ENCODE data around the gene PRDX3.

The PRDX3 gene

DNA sequence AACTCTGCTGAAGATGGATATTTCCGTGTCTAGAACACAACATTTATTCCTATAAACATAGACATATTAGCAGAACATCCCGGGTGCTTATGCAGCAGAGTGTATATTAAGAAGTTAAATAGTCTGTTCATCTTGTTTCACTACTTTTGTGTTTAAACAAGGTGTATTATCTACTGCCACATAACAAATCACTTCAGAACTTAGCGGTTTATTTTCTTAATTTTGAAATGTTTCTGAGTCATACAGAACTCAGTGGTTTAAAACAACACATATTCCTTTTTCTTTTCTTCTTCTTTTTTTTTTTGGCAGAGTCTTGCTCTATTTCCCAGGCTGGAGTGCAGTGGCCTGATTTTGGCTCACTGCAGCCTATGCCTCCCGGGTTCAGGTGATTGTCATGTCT lies 48.9 kb downstream of the PRDX3 start:
- no peak for DNase-seq (ENCODE audit: low read depth)

DNA sequence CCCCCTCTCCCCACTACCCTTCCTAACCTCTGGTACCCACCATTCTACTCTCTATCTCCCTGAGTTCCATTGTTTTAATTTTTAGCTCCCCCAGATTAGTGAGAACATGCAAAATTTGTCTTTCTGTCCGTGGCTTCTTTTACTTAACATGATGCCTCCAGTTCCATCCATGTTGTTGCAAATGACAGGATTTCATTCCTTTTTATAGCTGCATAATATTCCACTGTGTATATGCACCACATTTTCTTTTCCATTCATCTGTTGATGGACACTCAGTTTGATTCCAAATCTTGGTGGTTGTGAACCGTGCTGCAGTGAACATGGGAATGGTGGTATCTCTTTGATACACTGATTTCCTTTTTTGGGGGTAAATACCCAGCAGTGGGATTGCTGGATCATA lies 52.7 kb downstream of the PRDX3 start:
- DNase-seq (ENCODE audit: low read depth): no peak

DNA sequence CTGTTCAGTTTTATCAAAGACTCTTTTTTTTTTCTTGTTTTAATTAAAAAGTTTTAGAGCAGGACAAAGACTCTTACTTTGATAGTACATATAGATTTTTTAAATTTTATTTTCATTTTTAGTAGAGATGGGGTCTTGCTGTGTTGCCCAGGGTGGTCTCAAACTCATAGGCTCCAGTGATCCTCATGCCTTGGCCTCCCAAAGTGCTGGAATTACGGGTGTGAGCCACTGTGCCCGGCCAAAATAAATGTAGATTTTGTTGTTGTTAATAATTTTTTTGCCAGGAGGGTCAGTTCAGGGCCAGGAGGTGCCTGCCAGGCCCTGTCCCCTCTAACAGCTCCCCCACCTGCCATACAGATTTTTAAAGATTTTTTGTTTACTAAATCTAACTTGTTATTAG lies 57.7 kb downstream of the PRDX3 start:
- DNase-seq (ENCODE audit: low read depth): no peak

DNA sequence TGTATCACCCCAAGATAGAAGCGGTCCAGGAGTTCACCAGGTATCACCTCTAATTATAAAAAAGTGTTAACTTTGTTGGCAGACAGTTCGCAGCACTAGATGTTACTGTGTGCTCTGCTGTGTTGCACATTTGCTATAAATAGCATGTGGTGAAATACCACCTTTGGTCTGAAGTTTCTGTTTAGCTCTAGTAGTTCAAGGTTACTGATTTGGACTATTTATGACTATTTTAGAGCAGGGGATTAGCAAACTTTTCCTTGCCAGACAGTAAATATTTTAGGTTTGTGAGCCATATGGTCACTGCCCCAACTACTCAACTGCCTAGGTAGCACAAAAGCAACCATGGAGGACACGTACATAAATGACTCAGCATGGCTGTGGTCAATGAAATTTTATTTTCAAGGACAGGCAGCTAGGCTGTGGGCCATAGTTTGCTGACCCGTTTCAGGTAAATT lies 58.2 kb downstream of the PRDX3 start:
- DNase-seq (ENCODE audit: low read depth): no peak

DNA sequence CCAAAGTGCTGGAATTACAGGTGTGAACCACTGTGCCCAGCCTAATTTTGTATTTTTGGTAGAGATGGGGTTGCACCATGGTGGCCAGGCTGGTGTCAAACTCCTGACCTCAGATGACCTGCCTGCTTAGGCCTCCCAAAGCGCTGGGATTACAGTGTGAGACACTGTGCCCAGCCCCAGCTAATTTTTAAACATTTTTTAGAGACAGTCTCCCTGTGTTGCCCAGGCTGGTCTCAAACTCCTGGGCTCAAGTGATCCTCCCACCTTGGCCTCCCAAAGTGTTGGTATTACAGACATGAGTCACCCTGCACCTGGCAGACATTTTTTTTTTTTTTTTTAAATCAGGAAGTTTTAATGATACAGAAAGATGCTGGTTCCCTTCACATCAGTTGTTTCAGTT lies 59.2 kb downstream of the PRDX3 start:
- no peak for DNase-seq (ENCODE audit: low read depth)

DNA sequence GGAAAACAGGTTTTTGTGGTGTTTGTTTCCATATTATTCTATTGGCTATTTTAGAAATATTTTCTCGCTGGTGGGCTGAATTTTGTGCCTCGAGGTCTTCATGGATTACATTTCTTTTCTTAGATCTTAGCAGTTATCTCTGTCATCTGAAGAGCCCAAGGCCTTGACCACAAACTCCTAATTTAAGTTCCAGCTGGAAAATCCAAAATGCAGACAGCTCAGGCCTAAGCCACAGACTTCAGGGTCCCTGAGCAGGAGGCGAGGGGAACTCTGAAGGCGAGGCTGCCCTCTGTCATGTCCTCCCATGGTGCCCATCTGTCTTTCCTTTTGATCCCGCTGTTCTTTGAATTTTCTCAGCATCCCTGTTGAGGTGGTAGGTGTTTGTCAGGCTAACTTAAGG lies 60.4 kb downstream of the PRDX3 start:
- DNase-seq (ENCODE audit: low read depth): no peak
